HG02840 (cell line): Measurements from ENCODE around the gene ZNF324B.
"Not testable (repeated sequence)": the region's sequence is repeated elsewhere in the genome, so short reads cannot be mapped to it uniquely, and the experiment has no call there.

Experiments
- ATAC-seq: cut with Tn5 transposase; IDR thresholded peaks from one replicate; pipeline ENCODE4 v1.9.1; 2021; ENCODE audit warnings: mild to moderate bottlenecking, moderate library complexity, moderate number of reproducible peaks; ENCODE audit not compliant: unreplicated experiment, low FRiP score

ZNF324B gene

GRCh38 chr19:58477871-58478270 is 26.4 kb downstream of the ZNF324B start:
- ATAC-seq = no peak

GRCh38 chr19:58479303-58479702 is 27.9 kb downstream of the ZNF324B start:
- no peak for ATAC-seq

DNA sequence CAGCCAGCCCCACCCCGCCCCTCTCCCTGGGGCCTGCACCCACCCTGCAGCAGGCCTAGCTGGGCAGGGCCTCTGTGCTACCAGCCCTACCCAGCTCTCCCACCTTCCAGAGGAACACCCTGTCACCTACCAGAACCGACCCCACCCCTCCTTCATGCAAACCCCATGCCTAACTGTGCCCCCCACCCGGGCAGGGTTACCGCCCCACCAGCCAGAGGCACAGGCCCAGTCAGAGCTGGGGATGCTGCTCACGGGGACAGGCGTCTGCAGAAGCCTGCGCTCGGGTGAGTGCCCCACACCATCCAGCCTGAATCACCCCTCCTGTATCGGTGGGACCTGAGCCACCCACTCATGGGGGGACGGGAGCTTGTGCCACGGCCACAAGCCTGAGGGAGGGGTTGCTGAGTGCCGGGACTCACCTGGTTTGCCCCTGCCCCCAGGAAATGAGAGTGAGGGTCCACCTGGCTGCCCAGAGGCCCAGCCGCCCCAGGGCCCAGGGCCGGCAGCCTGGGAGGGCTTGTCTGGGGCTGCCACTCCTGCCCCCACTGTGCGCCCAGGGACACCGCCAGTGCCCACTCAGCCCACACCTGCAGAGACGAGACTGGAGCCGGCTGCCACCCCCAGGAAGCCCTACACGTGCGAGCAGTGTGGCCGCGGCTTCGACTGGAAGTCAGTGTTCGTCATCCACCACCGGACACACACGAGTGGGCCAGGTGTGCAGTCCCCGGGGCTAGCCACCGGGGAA is 28.5 kb downstream of the ZNF324B start:
- no peak for ATAC-seq

- ATAC-seq = no peak
Measured at GRCh38 chr19:58480481-58480830, 29.0 kb downstream of the ZNF324B start.

GRCh38 chr19:58480831-58481230 is 29.4 kb downstream of the ZNF324B start:
- ATAC-seq = no peak

DNA sequence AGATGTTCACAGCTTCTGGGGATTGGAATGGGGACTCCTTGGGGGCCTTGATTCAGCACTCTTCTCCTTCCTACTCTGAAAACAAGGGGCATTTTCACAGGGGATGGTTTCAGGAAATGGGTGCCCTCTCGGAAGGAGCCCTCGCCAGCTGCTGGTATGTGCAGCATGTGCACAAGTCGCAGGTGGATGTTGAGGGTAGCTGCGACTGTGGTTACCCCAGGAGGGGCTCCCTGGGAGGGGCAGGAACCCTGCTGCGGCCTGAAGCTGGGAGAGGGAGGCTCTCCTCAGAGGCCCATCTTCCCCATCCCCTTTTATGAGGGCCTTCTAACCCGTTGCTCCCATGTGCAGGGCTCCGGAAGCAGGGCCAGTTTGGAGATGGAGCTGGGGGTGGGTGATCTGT is 30.9 kb downstream of the ZNF324B start:
- ATAC-seq = no peak

DNA sequence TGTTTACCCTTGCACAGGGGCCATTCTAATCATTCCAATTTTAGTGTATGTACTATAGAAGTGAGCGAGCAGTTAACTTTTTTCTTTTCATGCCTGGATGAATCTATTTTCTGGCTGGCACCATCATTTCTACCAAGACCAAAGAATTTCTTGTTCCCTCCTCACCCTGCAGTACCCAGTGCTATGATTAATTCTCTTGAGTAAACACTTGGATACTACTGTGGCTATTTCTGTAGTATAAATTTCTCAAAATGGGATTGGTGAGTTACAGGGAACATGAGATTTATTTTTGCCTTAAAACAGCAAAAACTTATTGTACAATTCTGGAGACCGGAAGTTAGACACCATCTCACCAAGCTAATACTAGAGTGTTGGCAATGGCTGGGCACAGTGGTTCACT is 32.4 kb downstream of the ZNF324B start:
- ATAC-seq = no peak

DNA sequence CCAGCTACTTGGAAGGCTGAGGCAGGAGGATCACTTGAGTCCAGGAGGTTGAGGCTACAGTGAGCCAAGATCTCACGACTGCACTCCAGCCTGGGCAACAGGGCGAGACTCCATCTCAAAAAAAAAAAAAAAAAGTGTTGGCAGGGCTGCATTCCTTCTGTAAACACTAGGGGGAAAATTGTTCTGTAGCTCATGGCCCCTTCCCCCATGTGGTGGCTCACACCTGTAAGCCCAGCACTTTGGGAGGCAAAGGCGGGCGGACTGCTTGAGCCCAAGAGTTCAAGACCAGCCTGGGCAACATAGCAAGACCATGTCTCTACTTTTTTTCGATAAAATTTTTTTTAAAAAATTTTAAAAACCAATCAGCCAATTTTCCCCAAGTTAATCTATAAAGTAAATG is 32.9 kb downstream of the ZNF324B start:
- not testable (repeated sequence) for ATAC-seq

GRCh38 chr19:58491393-58491792 is 40.0 kb downstream of the ZNF324B start:
- ATAC-seq = no peak

DNA sequence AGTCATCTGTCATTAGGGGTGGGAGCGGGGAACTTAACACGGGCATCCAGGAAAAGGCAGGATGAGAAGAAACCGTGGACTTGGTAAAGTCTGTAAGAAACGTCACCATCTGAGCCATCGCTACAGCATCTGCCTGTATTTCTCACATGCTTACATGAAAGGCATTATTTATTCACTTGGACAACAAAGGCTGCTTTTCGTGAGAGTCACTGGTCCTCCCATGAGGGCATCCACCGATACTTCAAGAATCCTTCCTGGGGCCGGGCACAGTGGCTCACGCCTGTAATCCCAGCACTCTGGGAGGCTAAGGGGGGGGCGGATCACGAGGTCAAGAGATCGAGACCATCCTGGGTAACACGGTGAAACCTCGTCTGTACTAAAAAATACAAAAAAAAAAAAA is 40.8 kb downstream of the ZNF324B start:
- no peak for ATAC-seq

DNA sequence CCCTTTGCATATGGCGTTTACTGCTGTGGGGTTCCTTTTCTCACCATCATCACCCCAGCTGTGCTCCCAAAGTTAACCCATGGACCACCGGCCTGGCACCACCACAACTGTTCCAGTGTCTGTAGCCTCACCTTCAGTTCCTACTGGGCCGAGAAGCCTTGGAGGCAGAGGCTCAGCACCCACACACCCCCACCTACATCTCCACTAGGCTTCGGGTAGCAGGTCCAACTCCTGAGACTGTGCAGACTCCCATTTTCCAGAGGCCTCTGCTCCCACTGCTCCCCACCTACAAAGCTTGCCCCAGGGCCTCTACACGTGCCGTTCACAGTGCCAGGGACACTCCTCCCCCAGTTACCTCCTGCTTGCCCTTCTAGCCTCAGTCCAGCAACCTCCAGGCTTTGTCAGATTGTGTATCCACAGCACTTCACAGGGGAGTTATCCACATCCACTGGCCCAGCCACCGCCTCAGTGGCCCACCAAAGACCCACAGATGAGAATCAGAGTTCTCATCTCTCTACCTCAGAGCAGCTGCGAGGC is 46.3 kb downstream of the ZNF324B start:
- no peak for ATAC-seq

- ATAC-seq = peak; percentile 2
Measured at GRCh38 chr19:58498316-58499020, 47.0 kb downstream of the ZNF324B start.

GRCh38 chr19:58499021-58499927 is 47.9 kb downstream of the ZNF324B start:
- peak; percentile 81 for ATAC-seq

- no peak for ATAC-seq
Measured at GRCh38 chr19:58500242-58500641, 48.8 kb downstream of the ZNF324B start.
